ENCODE measurements around the gene RCCD1. TPM values are rescaled to one million over a fixed set of nuclear protein-coding genes. Genes with fewer than 3 reads are reported as not detected.

RCCD1 gene
- total and polyA plus RNA-seq, 9 of the 15 experiments (the other 6 are each of a cell fraction or from before 2014, with no cell fraction given) = 11.1 to 51.4 (median 24.7) TPM

GRCh38 chr15:90994417-90995311 lies 40.0 kb downstream of the RCCD1 start, which contains the start of gene PRC1 (continued):
- no peak for TF ChIP-seq ZFPM2 (CRISPR knock-in tag; IDR thresholded peaks at IDR 0.05)
- TF ChIP-seq RBM14 (IDR thresholded peaks at IDR 0.05; ENCODE audit: borderline replicate concordance, insufficient read depth, low read depth, low read length) = 0 out of 2 replicates have a peak, but pooled peaks have one; percentile 87
- peak; percentile 23 for TF ChIP-seq SMAD1 (IDR thresholded peaks at IDR 0.05; ENCODE audit: low read depth, low read length, partially characterized antibody)
- peak; percentile 64; the same call in 1 of the 2 replicates for TF ChIP-seq KLF1 (tag; IDR thresholded peaks at IDR 0.05)
- TF ChIP-seq PATZ1 (CRISPR knock-in tag; IDR thresholded peaks at IDR 0.05; ENCODE audit: borderline replicate concordance) = no peak
- no peak for TF ChIP-seq ZNF280A (IDR thresholded peaks at IDR 0.05; ENCODE audit: low read depth, partially characterized antibody)
- TF ChIP-seq ZNF75A (CRISPR knock-in tag; IDR thresholded peaks at IDR 0.05) = no peak
- TF ChIP-seq DEAF1 (CRISPR knock-in tag; IDR thresholded peaks at IDR 0.05) = no peak

Data from K562 (cell line).